ENCODE results near the gene CCDC80.
"Not testable (repeated sequence)": the region's sequence is repeated elsewhere in the genome, so short reads cannot be mapped to it uniquely, and the experiment has no call there.

The CCDC80 gene

GRCh38 chr3:112579697-112580096, 61.2 kb downstream of the CCDC80 start:
- no peak for DNase-seq

- DNase-seq: no peak
Observed at GRCh38 chr3:112579232-112579631, 61.7 kb downstream of the CCDC80 start.

- DNase-seq: no peak
Observed at GRCh38 chr3:112572701-112573100, 68.2 kb downstream of the CCDC80 start.

GRCh38 chr3:112569265-112569664, 71.7 kb downstream of the CCDC80 start:
- DNase-seq: no peak

- DNase-seq: no peak
Observed at GRCh38 chr3:112568642-112569041, 72.3 kb downstream of the CCDC80 start.

- no peak for DNase-seq
Observed at GRCh38 chr3:112564940-112565305, 76.0 kb downstream of the CCDC80 start.

- not testable (repeated sequence) for DNase-seq
Observed at GRCh38 chr3:112564247-112564939, 76.5 kb downstream of the CCDC80 start.

- peak; percentile 99 for DNase-seq
Observed at GRCh38 chr3:112561734-112562529, 79.0 kb downstream of the CCDC80 start, which contains the start of the genes ATG3 and SLC35A5. TSS of gene ATG3 (minus strand) at chr3:112561962. CDS start at chr3:112561528, 434 bp downstream. TSS of gene SLC35A5 (plus strand) at chr3:112562045. CDS start at chr3:112563404, 1,359 bp downstream.

- DNase-seq: peak; percentile 92
Observed at GRCh38 chr3:112561484-112561733, 79.5 kb downstream of the CCDC80 start.

- peak; percentile 76 for DNase-seq
Observed at GRCh38 chr3:112560721-112561483, 80.0 kb downstream of the CCDC80 start.

- no peak for DNase-seq
Observed at GRCh38 chr3:112560307-112560706, 80.6 kb downstream of the CCDC80 start.

GRCh38 chr3:112557976-112558375, 83.0 kb downstream of the CCDC80 start:
- no peak for DNase-seq

GRCh38 chr3:112555535-112556170, 85.3 kb downstream of the CCDC80 start:
- no peak for DNase-seq

GRCh38 chr3:112550859-112551258, 90.1 kb downstream of the CCDC80 start:
- DNase-seq: no peak
